CD4-positive, alpha-beta T cell treated with Interleukin-21 for 1 hour (primary cell): ENCODE data around the gene TAF7L.

Source experiments
- DNase-seq: peaks from one replicate; pipeline ENCODE4 v3.0.0-alpha.2; 2020

Gene TAF7L

DNA sequence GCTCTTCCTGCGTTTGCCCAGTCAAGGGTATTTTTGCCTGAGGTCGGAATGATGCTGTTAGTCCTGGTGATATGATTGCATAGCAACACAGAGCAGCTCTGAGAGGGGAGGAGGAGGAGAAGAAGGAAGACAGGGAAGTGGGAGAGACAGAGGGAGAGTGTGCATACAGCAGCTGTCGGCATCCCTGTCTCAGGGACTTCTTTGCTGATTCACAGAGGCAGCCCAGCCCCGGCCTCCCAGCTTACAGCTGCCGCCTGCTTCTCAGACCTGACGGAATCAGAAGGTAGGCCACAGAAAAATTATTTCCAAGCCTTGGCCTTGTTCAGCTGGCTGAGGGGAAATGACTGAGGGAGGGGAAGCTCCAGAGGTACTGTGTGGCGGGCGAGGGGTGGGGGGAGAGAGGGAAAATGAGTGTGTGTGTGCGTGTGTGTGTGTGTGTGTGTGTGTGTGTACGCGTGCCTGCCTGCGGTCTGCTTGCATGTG lies 71.2 kb downstream of the TAF7L start:
- peak; percentile 3 for DNase-seq

DNA sequence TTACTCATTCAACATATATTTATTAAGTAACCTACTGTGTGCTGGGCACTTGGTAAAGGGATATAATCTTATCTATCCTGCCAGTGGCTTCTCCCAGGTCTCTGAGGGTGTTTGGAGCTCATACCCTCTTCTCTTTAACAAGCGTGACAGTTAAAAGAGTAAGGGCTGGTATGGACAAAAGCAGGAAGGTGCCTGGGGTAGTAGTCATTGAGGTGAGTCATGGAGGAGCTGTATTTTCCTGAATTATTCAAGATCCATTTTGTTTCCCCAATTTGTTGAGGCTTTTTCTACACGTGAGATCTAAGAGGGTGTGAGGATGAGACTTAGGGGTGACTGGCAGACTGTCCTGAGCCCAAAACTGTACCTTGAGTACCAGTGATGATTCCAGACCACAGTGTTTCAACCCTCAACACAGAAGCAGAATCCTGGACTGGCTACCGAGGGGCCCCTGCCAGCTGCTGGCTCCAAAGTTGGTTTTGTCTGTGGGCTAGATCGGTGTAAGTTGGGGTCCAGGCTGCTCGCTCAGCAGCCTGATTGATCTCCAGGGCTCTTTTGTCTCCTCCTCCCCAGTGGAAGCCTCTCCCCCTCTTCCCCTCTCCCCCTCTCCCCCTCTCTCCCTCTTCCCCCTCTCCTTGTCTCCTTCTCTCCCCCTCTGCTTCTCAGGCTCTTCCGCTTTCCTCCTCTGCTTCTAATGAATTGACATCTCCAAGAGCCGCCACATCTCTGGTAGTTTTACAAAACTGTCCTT lies 71.8 kb downstream of the TAF7L start, which contains the start of gene DRP2:
Gene DRP2 (plus strand): TSS at position 671 of the 748 bp plus-strand sequence. CDS start 11,862 bp downstream, outside the sequence.
- DNase-seq, result no peak
